Skeletal muscle tissue (tissue), 4 donors: ENCODE results near the gene DMPK. TPM values are rescaled to one million over a fixed set of nuclear protein-coding genes. Genes with fewer than 3 reads are reported as not detected.

Source experiments
- H3K27ac ChIP-seq: one replicate; pipeline ENCODE4 v1.7.0; 2013; ENCODE audit warnings: mild to moderate bottlenecking, low read depth, low read length, inconsistent platforms
- H3K27me3 ChIP-seq, 3 donors: one replicate each; pipeline ENCODE4 v1.7.0; 2013; ENCODE audit warnings: low read length in 3 of 3; ENCODE audit not compliant: control insufficient read depth in 3 of 3, insufficient read depth in 3 of 3
- H3K36me3 ChIP-seq, 3 donors: one replicate each; pipeline ENCODE4 v1.7.0; 2013; ENCODE audit warnings: low read length in 3 of 3; ENCODE audit not compliant: control insufficient read depth in 3 of 3, insufficient read depth in 3 of 3
- H3K4me1 ChIP-seq, 3 donors: one replicate each; pipeline ENCODE4 v1.7.0; 2013; ENCODE audit warnings: low read length in 3 of 3, mild to moderate bottlenecking in 3 of 3; ENCODE audit not compliant: control insufficient read depth in 3 of 3, insufficient read depth in 3 of 3
- H3K4me3 ChIP-seq, 3 donors: one replicate each; pipeline ENCODE4 v1.7.0; 2013; ENCODE audit warnings: low read length in 3 of 3
- H3K9ac ChIP-seq, 3 donors: one replicate each; pipeline ENCODE4 v1.7.0; 2013; ENCODE audit warnings: low read length in 3 of 3, mild to moderate bottlenecking in 3 of 3, moderate library complexity in 2 of 3, low read depth in 1 of 3
- H3K9me3 ChIP-seq, 3 donors: one replicate each; pipeline ENCODE4 v1.7.0; 2013; ENCODE audit warnings: low read length in 3 of 3; ENCODE audit not compliant: control insufficient read depth in 3 of 3
- total RNA-seq: library from RNA; depleted of rRNA; stranded (reverse); fragments of >200 nt; gene quantifications from one replicate; pipeline ENCODE4 v1.2.3, GENCODE V29; 2014
- donor health status: Osteomylitis.

The DMPK gene
- total RNA-seq, 1 donor from 2014 or later = 160 TPM

DNA sequence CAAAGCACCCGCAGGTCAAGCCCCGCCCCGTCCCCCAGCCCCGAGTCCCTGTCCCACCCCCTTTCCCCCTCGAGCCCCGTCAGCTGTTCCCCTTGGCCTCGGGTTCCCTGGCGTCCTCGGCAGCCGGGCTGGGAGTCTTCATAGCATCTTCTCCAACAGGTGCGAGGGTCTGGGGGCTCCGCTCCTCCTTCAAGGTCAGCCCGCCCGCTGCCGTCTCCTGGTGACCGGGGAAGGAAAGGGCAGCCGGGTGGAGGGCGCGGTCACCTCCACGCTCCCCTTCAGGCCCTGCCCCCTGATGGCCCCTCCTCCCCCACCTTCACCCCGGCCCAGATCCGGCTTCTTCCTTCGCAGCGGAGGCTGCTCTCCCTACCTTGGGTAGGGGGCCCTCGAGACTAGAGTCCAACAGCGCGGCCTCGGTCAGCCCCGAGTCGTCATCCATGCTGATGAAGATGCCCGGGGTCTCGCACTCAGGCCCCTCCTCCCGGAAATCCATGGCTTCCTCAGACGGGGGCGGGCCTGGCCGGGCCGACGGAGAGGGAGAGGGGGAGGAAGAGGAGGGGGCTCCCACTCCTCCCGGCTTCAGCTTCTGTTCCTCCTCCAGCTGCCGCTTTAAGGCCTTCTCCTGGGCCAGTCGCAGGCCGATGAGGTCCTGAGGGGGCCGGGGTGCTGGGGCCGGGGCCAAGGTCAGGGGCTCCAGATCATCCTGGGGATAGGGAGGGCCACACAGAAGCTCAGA is 33.4 kb upstream of the DMPK start:
- peaks cover 3 to 14% (median 10%) of the 10 kb centered on the region in 3 donors for H3K36me3 ChIP-seq
- peaks cover 0 to 5% (median 0%) of the 10 kb centered on the region in 3 donors for H3K4me1 ChIP-seq
- H3K9me3 ChIP-seq = no peaks in the 10 kb centered on the region
- peak overlapping the region in 1 of 3 donors; percentile 13 for H3K4me3 ChIP-seq
- no peak overlapping the region for H3K9ac ChIP-seq
- H3K27ac ChIP-seq = no peak overlapping the region
- peaks cover 0 to 4% (median 2%) of the 10 kb centered on the region in 3 donors for H3K27me3 ChIP-seq

DNA sequence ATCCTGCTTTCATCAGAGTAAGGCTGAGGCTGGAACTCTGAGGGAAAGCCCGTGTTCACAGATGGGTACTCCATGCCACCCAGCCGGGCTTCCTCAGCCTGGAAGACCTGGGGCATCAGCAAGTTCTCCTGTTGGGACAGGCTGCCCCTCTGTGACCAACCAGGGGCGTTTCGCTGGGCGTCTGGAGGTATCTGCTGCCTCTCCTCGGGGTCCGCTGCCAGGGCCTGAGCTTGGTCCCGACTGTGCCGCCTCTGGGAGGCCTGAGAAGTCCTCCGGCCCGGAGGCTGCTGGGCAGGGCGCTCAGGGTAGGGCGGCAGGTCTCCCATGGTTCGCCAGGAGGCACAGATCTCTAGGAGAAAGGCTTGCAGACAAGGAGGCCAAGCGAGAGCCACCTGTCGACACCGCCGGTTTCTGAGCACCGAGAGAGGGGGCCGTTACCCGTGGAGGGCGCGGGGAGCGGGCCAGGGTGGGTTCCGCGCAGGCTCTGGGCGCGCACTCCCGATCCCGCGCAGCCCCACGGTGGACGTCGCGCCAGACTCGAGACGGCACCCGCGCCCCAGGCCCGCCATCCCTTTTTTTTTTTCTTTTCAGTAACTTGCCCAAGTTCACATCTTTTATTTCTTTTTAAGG is 32.7 kb upstream of the DMPK start, which contains the start of gene RSPH6A:
Gene RSPH6A, minus strand, starts transcription at position 458 of the 630 bp plus-strand sequence. Its CDS starts 132 bp downstream, at position 326.
- Histone ChIP-seq H3K9me3 (no peaks in the 10 kb centered on the region), H3K27me3 (peaks cover 0 to 4% (median 2%) of the 10 kb centered on the region in 3 donors), H3K9ac (peak within 1 kb of the TSS in 1 of 3 donors; percentile 33), H3K36me3 (peaks cover 2 to 7% (median 5%) of the 10 kb centered on the region in 3 donors), H3K27ac (no peak within 1 kb of the TSS), H3K4me3 (peak within 1 kb of the TSS in 1 of 3 donors; percentile 13), H3K4me1 (peaks cover 0 to 5% (median 0%) of the 10 kb centered on the region in 3 donors)

DNA sequence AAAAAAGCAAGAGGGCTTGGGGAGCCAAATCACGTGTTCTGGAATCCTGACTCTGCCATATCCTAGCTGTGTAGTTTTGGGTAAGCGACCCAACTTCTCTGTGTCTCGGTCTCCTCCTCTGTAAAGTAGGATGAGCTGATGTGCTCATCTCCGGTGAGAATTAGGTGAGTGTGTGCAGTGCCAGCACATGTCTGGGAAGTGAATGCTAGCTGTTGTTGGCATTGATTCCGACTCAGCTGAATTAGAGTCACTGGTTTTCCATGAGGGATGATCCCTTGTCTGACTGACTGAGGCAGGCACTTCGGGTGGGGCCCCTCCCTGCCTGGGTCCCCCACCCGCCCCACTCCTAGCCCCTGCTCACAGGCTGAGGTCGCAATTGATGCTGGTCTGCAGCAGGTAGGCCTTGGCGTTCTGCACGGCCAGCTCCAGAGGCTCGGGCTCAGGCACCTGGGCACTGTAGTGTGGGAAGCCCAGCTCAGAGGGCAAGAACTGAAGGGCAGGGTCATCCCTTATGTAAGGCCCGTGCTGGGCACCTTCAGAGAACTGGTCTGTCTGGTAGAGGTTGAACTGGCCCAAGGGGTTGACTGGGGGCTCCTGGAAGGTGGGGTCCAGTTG is 32.0 kb upstream of the DMPK start:
- no peak overlapping the region for H3K27ac ChIP-seq
- no peak overlapping the region for H3K9ac ChIP-seq
- no peaks in the 10 kb centered on the region for H3K9me3 ChIP-seq
- H3K4me3 ChIP-seq = no peak overlapping the region
- peaks cover 0 to 4% (median 2%) of the 10 kb centered on the region in 3 donors for H3K27me3 ChIP-seq
- H3K4me1 ChIP-seq = peaks cover 3 to 5% (median 3%) of the 10 kb centered on the region in 3 donors
- H3K36me3 ChIP-seq = peaks cover 0 to under 1% (median 0%) of the 10 kb centered on the region in 3 donors

DNA sequence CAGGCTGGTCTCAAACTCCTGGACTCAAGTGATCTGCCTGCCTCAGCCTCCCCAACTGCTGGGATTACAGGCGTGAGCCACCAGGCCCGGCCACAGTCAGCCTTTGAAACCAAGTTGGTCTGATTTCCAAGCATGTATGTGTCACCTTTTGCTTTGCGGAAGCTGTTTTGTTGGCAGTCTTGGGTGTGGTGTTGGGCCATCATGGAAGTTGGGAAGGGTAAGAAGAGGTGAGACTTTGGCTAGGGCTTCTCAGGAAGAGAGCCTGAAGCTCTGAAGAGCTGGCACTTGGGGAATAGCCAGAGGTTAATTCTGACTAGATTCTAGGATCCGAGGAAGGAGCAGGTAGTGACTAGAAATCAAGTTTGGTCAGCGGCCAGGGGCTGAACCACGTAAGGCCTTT is 30.0 kb upstream of the DMPK start:
- Histone ChIP-seq H3K4me3 (no peak overlapping the region), H3K36me3 (no peaks in the 10 kb centered on the region), H3K9ac (no peak overlapping the region), H3K27ac (no peak overlapping the region), H3K9me3 (no peaks in the 10 kb centered on the region), H3K27me3 (peaks cover 0 to 4% (median 2%) of the 10 kb centered on the region in 3 donors), H3K4me1 (peaks cover 3 to 5% (median 3%) of the 10 kb centered on the region in 3 donors)

DNA sequence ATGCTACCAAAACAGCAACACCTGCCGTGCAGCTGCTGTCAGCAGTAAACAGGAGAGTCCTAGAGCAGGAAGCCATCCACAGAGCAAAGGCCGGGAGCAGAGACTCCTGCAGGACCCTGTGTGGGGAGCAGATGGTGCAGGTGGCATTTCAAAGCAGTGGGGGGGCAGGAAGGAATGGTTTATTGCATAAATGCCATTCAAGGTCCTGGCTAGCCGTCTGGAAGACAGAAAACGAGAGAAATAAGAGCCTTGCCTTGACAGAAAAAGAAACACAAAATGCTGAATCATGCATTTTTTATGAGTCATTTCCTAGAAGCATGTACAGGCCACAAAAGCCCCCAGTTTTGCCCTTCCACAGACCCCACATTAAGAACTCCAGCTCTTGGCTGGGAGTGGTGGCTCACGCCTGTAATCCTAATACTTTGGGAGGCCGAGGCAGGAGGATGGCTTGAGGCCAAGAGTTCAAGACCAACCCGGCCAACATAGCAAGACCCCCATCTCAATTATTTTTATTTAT is 27.4 kb upstream of the DMPK start:
- Histone ChIP-seq H3K27me3 (peaks cover 0 to 2% (median 0%) of the 10 kb centered on the region in 3 donors), H3K9ac (no peak overlapping the region), H3K9me3 (no peaks in the 10 kb centered on the region), H3K4me3 (no peak overlapping the region), H3K4me1 (peaks cover 0 to 3% (median 3%) of the 10 kb centered on the region in 3 donors), H3K36me3 (no peaks in the 10 kb centered on the region), H3K27ac (no peak overlapping the region)

DNA sequence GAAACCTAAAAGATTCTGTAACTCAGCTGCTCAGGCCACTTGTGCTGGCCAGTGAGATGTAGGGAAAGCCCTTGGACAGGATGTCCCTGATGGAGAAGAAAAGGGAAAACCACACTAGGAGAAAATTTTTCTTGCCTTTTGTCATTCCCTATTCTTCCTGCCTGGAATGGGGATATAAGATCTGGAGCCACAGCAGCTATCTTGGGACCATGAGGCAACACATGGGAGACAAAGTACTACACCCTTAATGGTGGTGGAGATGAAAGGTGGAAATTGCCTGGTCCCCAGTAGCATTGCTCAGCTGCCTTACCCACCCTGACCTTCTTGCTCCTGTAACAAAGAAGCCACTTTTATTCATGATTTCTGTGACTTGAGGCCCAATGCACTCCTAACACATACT is 23.4 kb upstream of the DMPK start:
- H3K4me1 ChIP-seq = peaks cover 0 to 3% (median 3%) of the 10 kb centered on the region in 3 donors
- H3K9me3 ChIP-seq = no peaks in the 10 kb centered on the region
- no peak overlapping the region for H3K4me3 ChIP-seq
- H3K27ac ChIP-seq = no peak overlapping the region
- H3K9ac ChIP-seq = no peak overlapping the region
- H3K36me3 ChIP-seq = no peaks in the 10 kb centered on the region
- H3K27me3 ChIP-seq = no peaks in the 10 kb centered on the region

DNA sequence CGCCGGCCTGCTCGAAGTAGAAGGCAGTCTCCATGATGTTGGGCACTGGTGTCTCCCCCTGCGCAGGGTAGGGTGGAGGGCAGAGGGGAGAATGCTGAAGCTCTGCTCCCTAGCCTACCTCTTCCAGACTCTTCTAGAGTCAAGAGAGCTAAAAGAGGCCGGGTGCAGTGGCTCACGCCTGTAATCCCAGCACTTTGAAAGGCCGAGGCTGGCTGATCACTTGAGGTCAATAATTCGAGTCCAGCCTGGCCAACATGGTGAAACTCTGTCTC is 22.6 kb upstream of the DMPK start:
- H3K36me3 ChIP-seq = no peaks in the 10 kb centered on the region
- no peak overlapping the region for H3K4me3 ChIP-seq
- H3K9ac ChIP-seq = no peak overlapping the region
- H3K27me3 ChIP-seq = no peaks in the 10 kb centered on the region
- H3K27ac ChIP-seq = no peak overlapping the region
- no peaks in the 10 kb centered on the region for H3K9me3 ChIP-seq
- peaks cover 5 to 10% (median 6%) of the 10 kb centered on the region in 3 donors for H3K4me1 ChIP-seq

DNA sequence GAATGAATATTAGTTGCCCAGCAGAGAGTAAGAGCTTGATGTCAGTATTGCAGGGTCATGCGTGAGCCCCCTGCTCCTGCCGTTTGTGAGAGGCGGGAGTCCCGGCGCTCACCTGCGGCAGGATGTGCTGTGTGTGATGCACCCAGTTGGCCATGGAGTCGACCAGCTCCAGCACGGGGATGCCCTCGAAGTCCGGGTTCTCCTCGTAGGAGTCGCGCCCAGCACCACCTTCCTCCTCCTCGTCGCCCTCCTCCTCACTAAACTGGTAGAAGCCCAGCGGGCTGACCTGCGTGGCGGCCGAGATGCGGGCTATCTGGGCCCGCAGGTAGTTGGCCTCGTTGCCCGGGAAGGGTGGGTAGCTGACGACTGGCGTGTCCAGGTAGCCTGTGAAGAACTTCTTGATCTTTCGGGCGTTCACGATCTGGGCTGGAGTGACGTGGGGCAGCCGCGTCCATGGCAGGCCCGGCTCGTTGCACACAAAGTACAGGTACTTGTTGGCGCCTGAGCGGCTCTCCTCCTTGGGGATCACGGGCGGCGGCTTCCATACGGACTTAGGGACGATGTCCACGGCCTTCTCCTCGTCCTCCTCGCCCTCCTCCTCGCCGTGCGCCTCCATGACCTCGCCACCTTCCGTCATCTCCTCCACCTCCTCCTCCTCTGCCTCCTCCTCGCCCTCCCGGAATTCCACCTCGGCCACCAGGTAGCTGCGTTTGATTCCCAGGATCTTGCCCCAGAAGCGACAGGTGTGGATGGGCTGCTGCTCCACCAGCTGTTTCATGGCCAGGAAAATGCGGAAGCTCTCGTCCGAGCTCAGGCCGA is 22.1 kb upstream of the DMPK start:
- H3K9ac ChIP-seq = no peak overlapping the region

DNA sequence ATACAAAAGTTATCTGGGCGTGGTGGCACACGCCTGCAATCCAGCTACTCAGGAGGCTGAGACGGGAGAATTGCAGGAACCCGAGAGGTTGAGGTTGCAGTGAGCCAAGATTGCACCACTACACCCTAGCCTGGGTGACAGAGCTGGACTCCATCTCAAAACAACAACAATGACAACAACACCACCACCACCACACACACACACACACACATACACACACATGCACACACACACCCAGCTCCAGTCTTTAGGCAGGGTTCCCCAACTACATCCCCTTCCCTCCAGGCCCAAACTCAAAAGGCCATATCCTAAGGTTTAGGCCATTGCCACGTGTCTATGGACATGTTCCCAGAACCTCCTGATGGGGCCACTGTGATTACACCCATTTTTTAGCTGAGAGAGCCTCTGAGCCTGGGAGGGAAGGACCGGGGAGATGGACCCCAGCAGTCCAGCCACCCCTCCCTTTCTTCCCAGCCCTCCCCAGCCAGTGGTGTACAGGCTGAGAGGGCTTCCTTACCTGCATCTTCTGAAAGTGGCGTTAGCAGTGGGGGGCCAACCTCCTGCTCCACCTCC is 19.4 kb upstream of the DMPK start:
- Histone ChIP-seq H3K4me1 (peaks cover 9 to 14% (median 13%) of the 10 kb centered on the region in 3 donors), H3K27me3 (no peaks in the 10 kb centered on the region), H3K4me3 (no peak overlapping the region), H3K9ac (no peak overlapping the region), H3K27ac (no peak overlapping the region), H3K36me3 (no peaks in the 10 kb centered on the region), H3K9me3 (no peaks in the 10 kb centered on the region)

More for the DNA sequence above, 22.1 kb upstream of the DMPK start:
- Histone ChIP-seq H3K4me3 (no peak overlapping the region), H3K9me3 (no peaks in the 10 kb centered on the region), H3K36me3 (no peaks in the 10 kb centered on the region), H3K27ac (no peak overlapping the region), H3K4me1 (peaks cover 3 to 8% (median 8%) of the 10 kb centered on the region in 3 donors), H3K27me3 (no peaks in the 10 kb centered on the region)
